Lower leg skin (tissue), 4 donors: ENCODE measurements around the gene DMAC2L. TPM values are rescaled to one million over a fixed set of nuclear protein-coding genes. Genes with fewer than 3 reads are reported as not detected.
"Not testable (repeated sequence)": the region's sequence is repeated elsewhere in the genome, so short reads cannot be mapped to it uniquely, and the experiment has no call there.

Source experiments
- DNase-seq, 2 donors: peaks; one replicate each; pipeline ENCODE4 v3.0.0-alpha.2; 2019; ENCODE audit warnings: low spot score in 2 of 2
- H3K4me3 ChIP-seq: fragments of 200-600 bp; sonication (generic); 2 replicates; pipeline ENCODE4 v1.5.1; 2017; ENCODE audit warnings: mild to moderate bottlenecking, low read depth; ENCODE audit not compliant: poor library complexity, severe bottlenecking
- CTCF ChIP-seq, 3 donors: fragments of 450-650 bp; IDR thresholded peaks; one replicate each; pipeline ENCODE4 v1.5.1; 2016; ENCODE audit warnings: antibody characterized with exemption in 3 of 3, mild to moderate bottlenecking in 3 of 3, moderate library complexity in 2 of 3
- POLR2A ChIP-seq, 2 donors: fragments of 450-650 bp; IDR thresholded peaks; one replicate each; pipeline ENCODE4 v1.6.1; 2016 to 2017; ENCODE audit warnings: antibody characterized with exemption in 2 of 2, mild to moderate bottlenecking in 1 of 2, moderate library complexity in 1 of 2
- WGBS, 2 donors: methylation state at CpG; one replicate each; pipeline ENCODE4 v1.1.5; 2018; 5-methylcytosine and 5-hydroxymethylcytosine counted together
- intact Hi-C: fragments of 100-400 bp; cut with DNase I; formaldehyde crosslinking; loops from one replicate; pipeline ENCODE4 v1.15.0; 2023; ENCODE audit warnings: low total_unique reads
- total RNA-seq, 4 donors: library from RNA; depleted of rRNA; stranded (reverse); fragments of >200 nt; gene quantifications; one replicate each; pipeline ENCODE4 v1.1.0, GENCODE V29; 2016

DMAC2L gene
- total RNA-seq, 4 donors from 2014 or later = 8.9 to 24.6 (median 15.3) TPM

- intact Hi-C loops = no loop called here
- no peak for TF ChIP-seq POLR2A (IDR thresholded peaks at IDR 0.05)
- no peak for TF ChIP-seq CTCF (IDR thresholded peaks at IDR 0.05)
- H3K4me3 ChIP-seq = no peak overlapping the region
- no peak for DNase-seq
- 73 to 81% methylated on average over 8 of the region's 8 CpGs for WGBS, 2 donors
These were observed 8.2 kb upstream of the DMAC2L start for GRCh38 chr14:50303744-50304471.

GRCh38 chr14:50308363-50308915 is 3.7 kb upstream of the DMAC2L start:
- DNase-seq = no peak
- WGBS, 2 donors = 89 to 92% methylated on average over 4 of the region's 4 CpGs
- TF ChIP-seq POLR2A (IDR thresholded peaks at IDR 0.05) = no peak
- no peak for TF ChIP-seq CTCF (IDR thresholded peaks at IDR 0.05)
- intact Hi-C loops = no loop called here
- no peak overlapping the region for H3K4me3 ChIP-seq

- no peak for TF ChIP-seq CTCF (IDR thresholded peaks at IDR 0.05)
- no peak for TF ChIP-seq POLR2A (IDR thresholded peaks at IDR 0.05)
- intact Hi-C loops = no loop called here
- H3K4me3 ChIP-seq = no peak overlapping the region
- DNase-seq = no peak
- WGBS, 2 donors = 95 to 99% methylated on average over 4 of the region's 4 CpGs
These were observed 1.7 kb upstream of the DMAC2L start for GRCh38 chr14:50310445-50310844.

- TF ChIP-seq POLR2A (IDR thresholded peaks at IDR 0.05) (no peak), CTCF (IDR thresholded peaks at IDR 0.05) (no peak)
- no peak for DNase-seq
- peak overlapping the region; percentile 59 for H3K4me3 ChIP-seq
- intact Hi-C loops = no loop called here
- 2% methylated on average over 17 to 18 of the region's 18 CpGs for WGBS, 2 donors
These were observed 670 bp upstream of the DMAC2L start for GRCh38 chr14:50311337-50311971.

- intact Hi-C loops = no loop called here
- peak overlapping the region; percentile 59 for H3K4me3 ChIP-seq
- no peak for DNase-seq
- TF ChIP-seq CTCF (IDR thresholded peaks at IDR 0.05) (no peak), POLR2A (IDR thresholded peaks at IDR 0.05) (no peak)
- 1 to 3% methylated on average over 18 of the region's 18 CpGs for WGBS, 2 donors
These were observed 570 bp downstream of the DMAC2L start for GRCh38 chr14:50312734-50313054.

- WGBS, 2 donors = 95 to 99% methylated on average over 3 of the region's 3 CpGs
- DNase-seq, intact Hi-C loops, H3K4me3 ChIP-seq: not testable (repeated sequence)
These were observed 2.0 kb downstream of the DMAC2L start for GRCh38 chr14:50314098-50314497.
